GM11168 (cell line): ENCODE data around the gene KCNK13.
"Not testable (repeated sequence)": the region's sequence is repeated elsewhere in the genome, so short reads cannot be mapped to it uniquely, and the experiment has no call there.

Experiments
- in situ Hi-C: fragments of 300-500 bp; cut with MboI; formaldehyde crosslinking; loops from one replicate; pipeline ENCODE4 v1.12.0; 2022; ENCODE audit warnings: low sequenced_read_pairs; ENCODE audit not compliant: unreplicated experiment

Gene KCNK13

GRCh38 chr14:90184571-90185266 lies 122.9 kb downstream of the KCNK13 start:
- in situ Hi-C loops: no loop called here

- in situ Hi-C loops: no loop called here
These were observed 126.8 kb downstream of the KCNK13 start for GRCh38 chr14:90188588-90188987.

- in situ Hi-C loops: no loop called here
These were observed 129.4 kb downstream of the KCNK13 start for GRCh38 chr14:90191154-90191553.

- in situ Hi-C loops: no loop called here
These were observed 129.8 kb downstream of the KCNK13 start for GRCh38 chr14:90191585-90191984.

GRCh38 chr14:90193925-90194324 lies 132.1 kb downstream of the KCNK13 start:
- in situ Hi-C loops: no loop called here

GRCh38 chr14:90194706-90195105 lies 132.9 kb downstream of the KCNK13 start:
- in situ Hi-C loops: no loop called here

GRCh38 chr14:90198541-90199060 lies 136.8 kb downstream of the KCNK13 start:
- in situ Hi-C loops: no loop called here

GRCh38 chr14:90200546-90200945 lies 138.8 kb downstream of the KCNK13 start:
- in situ Hi-C loops: not testable (repeated sequence)

GRCh38 chr14:90201344-90201743 lies 139.6 kb downstream of the KCNK13 start:
- in situ Hi-C loops: no loop called here

GRCh38 chr14:90204516-90204915 lies 142.7 kb downstream of the KCNK13 start:
- in situ Hi-C loops: no loop called here

- in situ Hi-C loops: no loop called here
These were observed 151.4 kb downstream of the KCNK13 start for GRCh38 chr14:90213099-90213748.

- in situ Hi-C loops: no loop called here
These were observed 166.7 kb downstream of the KCNK13 start for GRCh38 chr14:90228478-90228877.

GRCh38 chr14:90229942-90230341 lies 168.1 kb downstream of the KCNK13 start:
- in situ Hi-C loops: loop anchor here (10.0 kb wide), 1 partner anchor 275 kb away; the partner anchor contains the start of genes EFCAB11 and TDP1
